Right lobe of liver (tissue), 6 donors: ENCODE measurements around the gene CCNL1. TPM values are rescaled to one million over a fixed set of nuclear protein-coding genes. Genes with fewer than 3 reads are reported as not detected.

Experiments
- ATAC-seq, 4 donors: fragments of 200-7000 bp; cut with Tn5 transposase; one replicate each; pipeline ENCODE4 v1.9.1; 2020; ENCODE audit warnings: mild to moderate bottlenecking in 4 of 4, moderate library complexity in 4 of 4
- DNase-seq, 3 donors: peaks; one replicate each; pipeline ENCODE4 v3.0.0-alpha.2; 2020
- H3K27ac ChIP-seq, 3 donors: fragments of 200-600 bp; one replicate each; pipeline ENCODE4 v1.8.0; 2022
- H3K27me3 ChIP-seq, 2 donors: fragments of 200-600 bp; one replicate each; pipeline ENCODE4 v1.8.0; 2022
- H3K36me3 ChIP-seq, 4 donors: fragments of 200-600 bp; sonication (generic) in 1 of 4; one replicate each; pipeline versions ENCODE4 v1.5.1 to v1.8.0; 2017 to 2022; ENCODE audit warnings: control low read depth in 1 of 4
- H3K4me1 ChIP-seq, 4 donors: fragments of 200-600 bp; sonication (generic) in 1 of 4; one replicate each; pipeline versions ENCODE4 v1.5.1 to v1.8.0; 2017 to 2022; ENCODE audit warnings: control low read depth in 1 of 4
- H3K4me3 ChIP-seq, 3 donors: fragments of 200-600 bp; one replicate each; pipeline ENCODE4 v1.8.0; 2022
- H3K9me3 ChIP-seq, 4 donors: fragments of 200-600 bp; sonication (generic) in 1 of 4; one replicate each; pipeline versions ENCODE4 v1.5.1 to v1.8.0; 2017 to 2022; ENCODE audit warnings: control low read depth in 1 of 4
- CTCF ChIP-seq, 4 donors: fragments of 200-600 bp in 3 of 4; fragments of 450-650 bp in 1 of 4; IDR thresholded peaks; one replicate each; pipeline versions ENCODE4 v1.5.1 to v1.8.0; 2016 to 2022; ENCODE audit warnings: antibody characterized with exemption in 4 of 4, mild to moderate bottlenecking in 2 of 4
- POLR2A ChIP-seq: fragments of 450-650 bp; IDR thresholded peaks from one replicate; pipeline ENCODE4 v1.6.1; 2017; ENCODE audit warnings: antibody characterized with exemption, mild to moderate bottlenecking
- WGBS: methylation state at CpG from one replicate; pipeline ENCODE4 v1.1.6; 2018; ENCODE audit warnings: low coverage, low lambda C conversion rate; ENCODE audit not compliant: insufficient coverage; ENCODE audit errors: missing lambda C conversion rate; 5-methylcytosine and 5-hydroxymethylcytosine counted together
- intact Hi-C, 2 donors: fragments of 100-400 bp; cut with DNase I; formaldehyde crosslinking; loops; one replicate each; pipeline versions ENCODE4 v1.11.2 to v1.14.1; 2022
- total RNA-seq, 6 experiments: library from RNA; depleted of rRNA in 2 of 6; stranded (reverse); fragments of >200 nt in 2 of 6; fragmentation: NEBNext Ultra II Directional in 3 of 6; extraction: Animal tissue kit (Norgen Biotek cat#: 25700) in 3 of 6; gene quantifications; one replicate each; pipeline versions ENCODE4 v1.1.0 to v1.2.4, GENCODE V29; 2016 to 2023
- donor health status: DM: no; HTN: yes; CAD: no.
- donor health status: DM: no; HTN: no; CAD: no.
- donor health status: DM: no; HTN: no; CAD: no.
- donor health status: DM: no; HTN: yes; CAD: no.
- donor health status: DM: no; HTN: yes; CAD: no.

Gene CCNL1
- total RNA-seq, 6 experiments from 2014 or later, result 34.0 to 153 (median 78.5) TPM

GRCh38 chr3:157139938-157140534 is 19.9 kb downstream of the CCNL1 start:
- no peak for ATAC-seq
- no peak overlapping the region for H3K4me3 ChIP-seq
- no peak for DNase-seq
- peaks cover 0 to 23% (median 10%) of the 10 kb centered on the region in 4 donors for H3K4me1 ChIP-seq
- intact Hi-C loops, result loop anchor here (10.0 kb wide), 4 partner anchors 55 to 465 kb away; partner anchors contain the start of genes LEKR1 (in 1 of the 2) and TIPARP (in 1 of the 2)
- peaks cover 0 to 36% (median 7%) of the 10 kb centered on the region in 4 donors for H3K36me3 ChIP-seq
- WGBS, result 54% methylated on average over 8 of the region's 8 CpGs
- no peaks in the 10 kb centered on the region for H3K9me3 ChIP-seq
- H3K27me3 ChIP-seq, result no peaks in the 10 kb centered on the region
- no peak overlapping the region for H3K27ac ChIP-seq
- TF ChIP-seq CTCF (IDR thresholded peaks at IDR 0.05), result no peak
- TF ChIP-seq POLR2A, result no peak

- 29% methylated on average over 5 of the region's 6 CpGs for WGBS
- Histone ChIP-seq H3K4me1 (peaks cover 0 to 45% (median 22%) of the 10 kb centered on the region in 4 donors), H3K9me3 (no peaks in the 10 kb centered on the region), H3K27me3 (no peaks in the 10 kb centered on the region), H3K4me3 (no peak overlapping the region), H3K36me3 (peaks cover 0 to 5% (median 0%) of the 10 kb centered on the region in 4 donors), H3K27ac (peak overlapping the region; percentile 61 to 94 (median 92))
- DNase-seq, result peak; percentile 78 to 91 (median 86)
- peak; percentile 68 to 80 (median 72) for ATAC-seq
- TF ChIP-seq CTCF (IDR thresholded peaks at IDR 0.05) (no peak), POLR2A (peak; percentile 57)
- intact Hi-C loops, result loop anchor here (10.0 kb wide), 3 partner anchors 52 to 462 kb away; partner anchors contain the start of genes LEKR1 (in 1 of the 2) and TIPARP (in 1 of the 2)
Measured at GRCh38 chr3:157136647-157137387, 23.1 kb downstream of the CCNL1 start.

- peak overlapping the region; percentile 61 to 94 (median 92) for H3K27ac ChIP-seq
- peaks cover 0 to 48% (median 24%) of the 10 kb centered on the region in 4 donors for H3K4me1 ChIP-seq
- H3K27me3 ChIP-seq, result no peaks in the 10 kb centered on the region
- H3K9me3 ChIP-seq, result no peaks in the 10 kb centered on the region
- TF ChIP-seq CTCF (IDR thresholded peaks at IDR 0.05) (peak; percentile 28 to 48 (median 40)), POLR2A (no peak)
- intact Hi-C loops, result loop anchor here (10.0 kb wide), 3 partner anchors 51 to 461 kb away; partner anchors contain the start of genes LEKR1 (in 1 of the 2) and TIPARP (in 1 of the 2)
- peaks cover 0 to 5% (median 0%) of the 10 kb centered on the region in 4 donors for H3K36me3 ChIP-seq
- WGBS, result 17% methylated on average over 5 of the region's 5 CpGs
- H3K4me3 ChIP-seq, result no peak overlapping the region
- no peak for DNase-seq
- ATAC-seq, result peak; percentile 7 to 42 (median 20)
Measured at GRCh38 chr3:157135671-157136396, 24.1 kb downstream of the CCNL1 start.

GRCh38 chr3:157134620-157135191 is 25.2 kb downstream of the CCNL1 start:
- Histone ChIP-seq H3K4me1 (peaks cover 0 to 55% (median 29%) of the 10 kb centered on the region in 4 donors), H3K4me3 (no peak overlapping the region), H3K27me3 (no peaks in the 10 kb centered on the region), H3K27ac (peak overlapping the region; percentile 61 to 94 (median 92)), H3K36me3 (peaks cover 0 to 5% (median 0%) of the 10 kb centered on the region in 4 donors), H3K9me3 (no peaks in the 10 kb centered on the region)
- ATAC-seq (peak; percentile 66 to 78 (median 72)), DNase-seq (peak; percentile 69 to 94 (median 83))
- intact Hi-C loops, result loop anchor here (10.0 kb wide), 3 partner anchors 50 to 460 kb away; partner anchors contain the start of genes LEKR1 (in 1 of the 2) and TIPARP (in 1 of the 2)
- TF ChIP-seq POLR2A, result peak; percentile 60
- no peak for TF ChIP-seq CTCF (IDR thresholded peaks at IDR 0.05)
- WGBS, result 17% methylated on average over 1 of the region's 1 CpG
